Measurements from ENCODE around the gene INPP5A. TPM values are rescaled to one million over a fixed set of nuclear protein-coding genes. Genes with fewer than 3 reads are reported as not detected.
A peak's percentile ranks its signal among the peaks of the same experiment; 100 is the strongest.

INPP5A gene
- total and polyA plus RNA-seq, 11 donors: 38.6 to 179 (median 102) TPM

GRCh38 chr10:132566892-132567291 lies 29.3 kb downstream of the INPP5A start:
- H3K4me1 ChIP-seq: peaks cover 0 to 55% (median 15%) of the 10 kb centered on the region in 12 donors
- intact Hi-C loops (cut with DNase I): loop anchor here in 2 of 10 donors (5.0 to 10.0 kb wide), 2 partner anchors 342 to 690 kb away; no protein-coding TSS in a partner anchor
- H3K36me3 ChIP-seq: no peaks in the 10 kb centered on the region
- no peak for ATAC-seq
- H3K4me3 ChIP-seq: no peak overlapping the region
- 72 to 77% (median 76%) methylated on average over 6 of the region's 6 CpGs for WGBS, 4 donors
- no peak for TF ChIP-seq POLR2A (IDR thresholded peaks at IDR 0.05)
- no peak for TF ChIP-seq CTCF (IDR thresholded peaks at IDR 0.05)
- no peak for DNase-seq
- no peaks in the 10 kb centered on the region for H3K9me3 ChIP-seq
- no peaks in the 10 kb centered on the region for H3K27me3 ChIP-seq
- H3K27ac ChIP-seq: no peak overlapping the region

- Histone ChIP-seq H3K27me3 (no peaks in the 10 kb centered on the region), H3K4me3 (no peak overlapping the region), H3K4me1 (peaks cover 8 to 49% (median 31%) of the 10 kb centered on the region in 12 donors), H3K36me3 (no peaks in the 10 kb centered on the region), H3K9me3 (no peaks in the 10 kb centered on the region), H3K27ac (no peak overlapping the region)
- 85 to 93% (median 89%) methylated on average over 10 of the region's 10 CpGs for WGBS, 4 donors
- ATAC-seq: no peak
- TF ChIP-seq CTCF (IDR thresholded peaks at IDR 0.05) (no peak), POLR2A (IDR thresholded peaks at IDR 0.05) (no peak)
- intact Hi-C loops (cut with DNase I): loop anchor here in 1 of 10 donors (10.0 kb wide), 1 partner anchor 65 kb away; no protein-coding TSS in a partner anchor
- DNase-seq: no peak
Observed at GRCh38 chr10:132570265-132570664, 32.7 kb downstream of the INPP5A start.

- Histone ChIP-seq H3K27ac (peak overlapping the region in 3 of 12 donors; percentile 24 to 72 (median 31)), H3K36me3 (no peaks in the 10 kb centered on the region), H3K4me3 (no peak overlapping the region), H3K27me3 (no peaks in the 10 kb centered on the region), H3K9me3 (no peaks in the 10 kb centered on the region), H3K4me1 (peaks cover 9 to 49% (median 38%) of the 10 kb centered on the region in 12 donors)
- WGBS, 4 donors: 78 to 85% (median 82%) methylated on average over 18 to 26 of the region's 26 CpGs
- TF ChIP-seq POLR2A (IDR thresholded peaks at IDR 0.05) (no peak), CTCF (IDR thresholded peaks at IDR 0.05) (no peak)
- intact Hi-C loops (cut with DNase I): loop anchor here in 1 of 10 donors (10.0 kb wide), 1 partner anchor 66 kb away; no protein-coding TSS in a partner anchor
- DNase-seq (no peak), ATAC-seq (peak in 3 of 4 donors; percentile 4 to 31 (median 29))
Observed at GRCh38 chr10:132570771-132571649, 33.4 kb downstream of the INPP5A start.
